Activated CD4-positive, alpha-beta T cell treated with anti-CD3 and anti-CD28 coated beads, Interleukin-2, amount 50 U/mL, for 24 hours (primary cell): ENCODE results near the gene SHISA6.

ENCODE experiments used
- DNase-seq, 2 donors: peaks; one replicate each; pipeline ENCODE4 v3.0.0-alpha.2; 2020; ENCODE audit warnings: low read depth in 1 of 2, low spot score in 1 of 2

The SHISA6 gene

DNA sequence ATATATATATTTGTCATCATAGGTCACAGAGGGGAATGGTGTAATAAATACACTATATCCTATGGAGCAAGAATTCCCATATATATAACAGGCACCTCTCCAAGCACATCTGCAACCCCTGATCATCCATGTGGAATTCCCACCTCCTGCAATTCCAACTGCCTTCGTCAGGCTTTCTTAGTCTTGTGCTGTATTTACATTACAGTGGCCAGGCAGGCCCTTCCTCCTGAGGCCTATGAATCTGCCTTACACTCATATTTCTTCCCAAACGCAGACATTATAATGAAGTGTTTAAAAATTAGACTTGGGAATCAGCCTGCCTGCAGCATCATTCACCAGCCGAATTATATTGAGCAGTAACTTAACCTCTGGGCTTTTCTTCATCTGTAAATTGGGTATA is 338.0 kb downstream of the SHISA6 start:
- no peak for DNase-seq

- DNase-seq, result no peak
These were observed 339.7 kb downstream of the SHISA6 start for GRCh38 chr17:11580677-11581076.

DNA sequence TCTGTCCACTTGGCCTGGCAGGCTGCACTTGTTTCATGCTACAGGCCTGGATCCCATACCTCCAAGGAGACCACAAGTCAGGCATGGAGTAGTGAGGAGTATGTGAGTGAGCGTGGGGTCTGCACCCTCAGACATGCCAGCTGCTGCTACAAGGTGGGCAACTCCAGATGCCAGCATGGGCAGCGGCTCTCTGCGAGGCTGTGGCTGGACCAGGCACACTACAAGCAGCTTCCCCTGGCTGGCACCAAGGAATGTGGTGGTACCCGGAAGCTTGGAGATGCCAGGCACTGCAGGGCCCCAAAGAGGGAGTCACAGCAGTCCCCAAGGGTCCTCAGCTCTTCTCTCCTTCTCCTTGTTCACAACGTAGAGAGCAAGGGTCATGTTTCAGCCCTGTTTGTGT is 341.2 kb downstream of the SHISA6 start:
- DNase-seq, result no peak

DNA sequence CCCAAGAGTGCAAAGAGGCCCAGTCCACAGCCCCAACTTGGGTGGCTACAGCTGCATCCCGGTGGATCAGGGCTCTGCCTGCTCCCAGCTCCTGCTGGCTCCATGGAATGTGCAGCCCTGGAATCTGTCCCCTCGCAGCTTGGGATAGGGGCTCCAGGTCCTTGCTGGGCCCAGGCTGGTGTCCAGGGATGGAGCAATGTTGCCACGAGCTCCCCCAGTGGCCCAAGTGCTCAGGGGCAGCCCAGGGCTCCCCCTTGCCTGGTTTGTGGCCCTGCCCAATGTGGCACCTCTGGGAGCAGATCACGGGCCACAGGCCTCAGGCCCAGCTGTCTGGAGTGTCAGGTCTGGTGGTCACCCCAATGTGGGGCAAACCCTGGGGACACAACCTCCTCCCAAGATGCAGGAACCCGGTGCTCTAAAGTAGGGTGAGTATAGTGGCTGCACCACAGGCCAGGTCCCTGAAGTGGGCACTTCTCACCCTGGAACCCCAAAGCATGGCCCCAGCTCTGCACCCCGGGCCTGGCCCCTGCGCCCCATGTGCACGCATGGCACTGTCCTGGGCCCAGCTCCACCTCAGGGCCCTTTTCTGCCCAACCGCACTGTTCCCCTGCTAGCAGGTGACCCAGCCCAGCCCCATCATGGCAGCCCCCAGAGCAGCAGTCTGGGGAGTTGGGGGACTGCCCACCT is 342.4 kb downstream of the SHISA6 start:
- no peak for DNase-seq

DNA sequence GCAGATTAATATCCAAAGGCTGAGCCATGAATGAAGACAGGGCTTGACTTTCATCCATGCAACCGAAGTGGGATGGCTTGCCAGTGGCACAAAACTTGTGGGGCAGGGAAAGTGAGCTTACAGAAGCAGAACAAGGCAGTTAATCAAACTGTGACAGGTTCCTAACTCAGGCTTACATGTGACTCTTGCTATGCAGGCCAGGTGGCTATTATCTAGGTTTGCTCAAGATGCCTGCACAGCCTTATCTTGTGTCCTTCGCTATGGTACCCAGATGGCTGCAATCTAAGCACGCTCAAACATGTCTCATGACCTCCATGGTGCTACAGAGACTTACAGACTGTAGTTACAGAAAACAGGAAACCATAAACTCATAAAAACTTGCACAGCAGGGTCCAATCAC is 348.7 kb downstream of the SHISA6 start:
- DNase-seq, result no peak

DNA sequence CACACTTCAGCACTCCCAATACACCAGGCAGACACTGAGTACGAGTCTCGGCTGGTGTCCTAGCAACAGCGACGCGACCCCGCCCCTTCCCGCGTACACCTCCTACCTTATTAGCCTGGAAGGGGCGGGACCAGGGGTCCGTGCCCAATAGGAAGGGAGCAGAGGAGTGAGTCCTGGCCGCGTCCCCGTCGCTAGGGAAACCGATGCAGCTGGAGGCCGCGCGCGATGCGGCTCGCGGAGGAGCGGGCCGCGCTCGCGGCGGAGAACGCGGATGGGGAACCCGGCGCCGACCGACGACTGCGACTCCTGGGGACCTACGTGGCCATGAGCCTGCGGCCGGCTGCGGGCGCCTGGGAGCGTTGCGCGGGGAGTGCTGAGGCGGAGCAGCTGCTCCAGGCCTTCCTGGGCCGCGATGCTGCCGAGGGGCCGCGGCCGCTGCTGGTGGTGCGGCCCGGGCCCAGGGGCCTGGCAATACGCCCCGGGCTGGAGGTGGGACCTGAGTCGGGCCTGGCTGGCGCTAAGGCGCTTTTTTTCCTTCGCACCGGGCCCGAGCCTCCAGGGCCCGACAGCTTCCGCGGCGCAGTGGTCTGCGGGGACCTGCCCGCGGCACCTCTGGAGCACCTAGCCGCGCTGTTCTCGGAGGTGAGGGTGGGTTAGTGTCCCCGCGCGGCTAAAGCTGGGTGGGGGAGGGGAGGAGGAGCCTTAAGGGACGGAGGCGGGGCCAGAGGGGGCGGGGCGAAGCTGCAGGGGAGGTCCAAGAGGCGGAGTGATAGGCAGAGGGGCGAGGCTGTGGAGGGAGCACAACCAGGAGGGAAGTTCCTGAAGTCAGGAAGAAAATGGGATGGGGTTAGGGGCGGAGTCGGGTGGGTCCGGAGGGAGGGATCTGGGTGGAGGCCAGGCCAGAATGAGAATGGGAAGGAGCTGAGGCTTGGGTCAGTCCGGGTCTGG is 357.5 kb downstream of the SHISA6 start, which contains the start of gene DNAH9:
TSS of gene DNAH9 (plus strand) at position 197 of the 948 bp plus-strand sequence. CDS start at position 226, 29 bp downstream.
- DNase-seq, result peak in 1 of 2 donors; percentile 9

DNA sequence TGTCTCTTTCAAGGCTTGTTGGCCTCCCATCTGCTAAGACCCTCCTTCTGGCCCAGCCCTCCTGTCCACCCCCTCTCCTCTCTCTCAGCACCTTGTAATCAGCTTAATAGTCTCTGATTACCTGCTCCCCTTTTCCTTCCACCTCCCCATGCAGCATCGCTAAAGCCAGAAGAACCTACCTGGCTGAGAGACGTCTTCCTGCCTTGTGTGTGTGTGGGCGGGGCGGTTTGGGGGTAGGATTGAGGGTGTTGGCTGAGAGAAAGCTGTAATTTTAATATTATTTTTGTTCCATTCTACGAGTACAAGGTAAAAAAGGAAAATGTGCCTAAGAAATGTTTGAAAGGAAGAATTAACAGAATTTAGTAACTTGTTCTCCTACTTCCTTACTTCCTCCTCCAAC is 360.6 kb downstream of the SHISA6 start:
- no peak for DNase-seq

DNA sequence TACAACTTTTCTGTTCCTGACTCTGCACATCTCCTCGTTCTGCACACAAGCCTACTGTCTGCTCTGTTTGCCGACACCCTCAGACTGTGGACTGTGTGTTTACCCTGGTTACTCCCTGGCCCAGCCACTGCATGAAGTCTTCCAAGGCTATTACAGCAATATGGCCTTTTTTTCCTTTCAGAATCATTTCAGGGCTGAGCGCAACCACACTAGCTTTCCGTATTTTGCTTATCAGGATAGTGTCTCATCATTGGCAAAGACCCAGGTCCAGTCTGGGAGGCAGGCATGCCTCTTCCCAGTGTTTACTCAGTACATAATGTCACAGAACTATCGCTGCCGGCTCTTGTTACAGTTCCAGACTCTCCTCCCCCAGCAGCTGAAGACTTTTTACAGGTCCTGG is 367.4 kb downstream of the SHISA6 start:
- DNase-seq, result no peak

GRCh38 chr17:11610999-11611566 is 370.1 kb downstream of the SHISA6 start:
- DNase-seq, result no peak

GRCh38 chr17:11612956-11613355 is 371.9 kb downstream of the SHISA6 start:
- no peak for DNase-seq
